HEK293T (cell line): ENCODE data around the gene CELF4.

ENCODE experiments used
- CTBP1 ChIP-seq: fragments of 450-650 bp; IDR thresholded peaks from 2 replicates; pipeline ENCODE4 v1.6.1; 2016; ENCODE audit warnings: borderline replicate concordance
- ELF4 ChIP-seq: fragments of 450-650 bp; IDR thresholded peaks from 2 replicates; pipeline ENCODE4 v1.6.1; 2017; ENCODE audit warnings: antibody characterized with exemption
- FOXA1 ChIP-seq: fragments of 450-650 bp; IDR thresholded peaks from 2 replicates; pipeline ENCODE4 v1.6.1; 2016; ENCODE audit warnings: mild to moderate bottlenecking
- FOXK2 ChIP-seq: fragments of 450-650 bp; IDR thresholded peaks from 2 replicates; pipeline ENCODE4 v1.6.1; 2016; ENCODE audit warnings: mild to moderate bottlenecking
- SP1 ChIP-seq: fragments of 450-650 bp; IDR thresholded peaks from 2 replicates; pipeline ENCODE4 v1.6.1; 2017
- ZNF384 ChIP-seq: fragments of 450-650 bp; IDR thresholded peaks from 2 replicates; pipeline ENCODE4 v1.6.1; 2016

DNA sequence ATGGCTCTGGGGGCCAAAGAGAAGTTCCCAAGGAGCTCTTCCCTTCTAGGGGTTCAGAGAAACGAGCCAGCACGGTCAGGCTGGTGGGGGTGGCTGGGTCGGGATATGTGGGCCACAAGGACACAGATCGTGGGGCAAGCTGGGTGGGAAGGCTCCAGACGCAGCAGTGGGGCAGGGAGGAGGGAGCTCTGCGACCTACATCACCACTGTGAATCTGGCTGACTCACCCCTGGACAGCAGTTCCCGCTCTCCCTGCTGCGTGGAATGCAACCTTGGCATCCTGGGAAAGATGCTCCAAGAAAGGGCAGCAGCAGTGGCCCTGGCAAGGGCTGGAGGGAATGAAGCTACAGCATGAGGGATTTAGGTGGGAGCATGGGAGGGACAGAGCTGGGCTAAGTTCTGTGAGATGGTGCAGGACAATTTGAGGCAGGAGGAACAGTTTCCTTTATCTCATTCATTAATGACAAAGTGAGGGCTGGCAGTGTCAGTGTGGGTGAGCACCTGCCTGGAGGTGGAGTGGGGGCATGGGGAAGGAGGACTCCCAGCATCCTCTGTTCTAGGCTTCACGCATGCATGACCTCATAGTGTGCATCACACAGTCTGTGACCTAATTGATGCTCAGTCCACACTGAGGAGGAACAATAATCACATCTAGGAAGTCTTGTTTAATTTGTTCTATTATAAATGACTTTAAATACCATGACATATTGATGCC lies 25.0 kb downstream of the CELF4 start:
- no peak for TF ChIP-seq FOXK2
- TF ChIP-seq FOXA1: no peak
- TF ChIP-seq ELF4: no peak
- no peak for TF ChIP-seq CTBP1
- TF ChIP-seq SP1: no peak
- TF ChIP-seq ZNF384: no peak
